BJ (cell line): ENCODE measurements around the gene TMEM44. TPM values are rescaled to one million over a fixed set of nuclear protein-coding genes. Genes with fewer than 3 reads are reported as not detected.
A peak's percentile ranks its signal among the peaks of the same experiment; 100 is the strongest.

ENCODE experiments used
- CTCF ChIA-PET: fragments of 350-600 bp; formaldehyde crosslinking; extraction: SDS; loops from one replicate; lab custom pipeline; 2021; ENCODE audit warnings: antibody characterized with exemption, inconsistent platforms; lab: Yijun Ruan, JAX
- POLR2A ChIA-PET: fragments of 300-600 bp; sonication (Branson Sonifier 250); formaldehyde crosslinking; extraction: SDS; loops from one replicate; lab custom pipeline; 2021; ENCODE audit warnings: antibody characterized with exemption; lab: Charles Lee
- DNase-seq: peaks from one replicate; pipeline ENCODE4 v3.0.0-alpha.2; 2011; ENCODE audit warnings: low read depth
- H3K27me3 ChIP-seq: 2 replicates; pipeline ENCODE4 v1.6.0; 2011; ENCODE audit warnings: low read length; ENCODE audit not compliant: control insufficient read depth, insufficient read depth
- H3K36me3 ChIP-seq: 2 replicates; pipeline ENCODE4 v1.5.1; 2011; ENCODE audit warnings: low read length; ENCODE audit not compliant: control insufficient read depth, insufficient read depth
- H3K4me3 ChIP-seq: 2 replicates; pipeline ENCODE4 v1.5.1; 2011; ENCODE audit warnings: low read depth, mild to moderate bottlenecking, control low read depth, low read length
- CTCF ChIP-seq: IDR thresholded peaks from 2 replicates; pipeline ENCODE4 v1.5.1; 2011; ENCODE audit warnings: low read depth, mild to moderate bottlenecking, control low read depth, inconsistent platforms, low read length, moderate library complexity; ENCODE audit not compliant: insufficient read depth
- polyA plus RNA-seq: library from polyadenylated mRNA; depleted of rRNA; stranded (reverse); fragments of >200 nt; gene quantifications from 2 replicates; pipeline ENCODE4 v1.2.3, GENCODE V29; 2011

Gene TMEM44
- polyA plus RNA-seq, 1 experiment, result 17.7 TPM

GRCh38 chr3:194671900-194672808 lies 38.9 kb upstream of the TMEM44 start, which contains the start of gene LSG1:
LSG1 (minus strand) TSS chr3:194672191; CDS start chr3:194672162, 29 bp downstream.
- no peak for TF ChIP-seq CTCF
- Histone ChIP-seq H3K36me3 (no peaks in the 10 kb centered on the region; the same call in 1 of the 2 replicates), H3K27me3 (peaks cover 6% of the 10 kb centered on the region), H3K4me3 (peak within 1 kb of the TSS; percentile 85)
- POLR2A ChIA-PET, result interaction anchor here (0.5 to 1.3 kb wide), 4 partner anchors 14 to 47 kb away, joined by 5 to 18 read pairs (median 7); no protein-coding TSS in a partner anchor
- peak; percentile 62 for DNase-seq
- CTCF ChIA-PET, result interaction anchor here (0.5 to 5.6 kb wide), 37 partner anchors 9 to 850 kb away, joined by 3 to 97 read pairs (median 4); partner anchors contain the start of genes FAM43A and XXYLT1

DNA sequence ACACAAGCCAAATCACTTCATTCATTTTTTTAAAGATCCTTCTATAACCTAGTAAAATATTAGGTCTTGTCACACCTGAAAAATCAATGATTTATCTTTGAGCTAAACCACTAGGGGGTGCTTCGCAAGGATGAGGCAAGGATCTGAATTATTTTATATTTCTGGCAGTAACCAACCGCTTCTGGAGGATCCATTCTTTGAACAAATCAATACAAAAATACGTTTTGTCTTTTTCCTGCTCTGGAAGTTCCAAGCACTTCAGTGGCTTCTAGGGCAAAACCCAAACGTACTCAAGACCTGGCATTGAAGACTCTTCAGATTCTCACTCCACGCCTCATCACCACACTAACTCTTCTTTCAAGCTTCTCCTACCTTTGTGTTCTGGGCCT lies 38.3 kb upstream of the TMEM44 start:
- POLR2A ChIA-PET, result interaction anchor here (0.5 to 1.3 kb wide), 3 partner anchors 15 to 46 kb away, joined by 5 to 18 read pairs (median 9); no protein-coding TSS in a partner anchor
- Histone ChIP-seq H3K4me3 (peak overlapping the region; percentile 85), H3K36me3 (peaks cover 1% of the 10 kb centered on the region; the same call in 1 of the 2 replicates), H3K27me3 (peaks cover 6% of the 10 kb centered on the region)
- DNase-seq, result no peak
- CTCF ChIA-PET, result interaction anchor here (0.6 to 5.6 kb wide), 27 partner anchors 11 to 774 kb away, joined by 3 to 97 read pairs (median 7); partner anchors contain the start of genes FAM43A and XXYLT1
- TF ChIP-seq CTCF, result peak; percentile 55

DNA sequence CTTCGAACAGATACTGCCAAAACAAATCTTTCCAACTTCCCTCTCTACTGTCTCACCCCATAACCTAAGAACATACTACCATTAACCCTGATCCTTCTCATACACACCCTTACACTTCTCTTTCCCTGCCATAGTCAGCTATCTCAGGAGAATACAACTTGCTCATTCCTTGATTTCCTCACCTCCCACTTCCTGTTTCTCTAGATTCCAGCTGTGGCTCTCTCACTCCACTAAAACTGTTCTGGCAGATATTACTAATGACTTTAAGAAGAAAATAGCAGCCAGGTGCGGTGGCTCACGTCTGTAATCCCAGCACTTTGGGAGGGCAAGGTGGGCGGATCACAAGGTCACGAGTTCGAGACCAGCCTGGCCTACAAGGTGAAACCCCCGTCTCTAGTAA lies 34.1 kb upstream of the TMEM44 start:
- Histone ChIP-seq H3K27me3 (no peaks in the 10 kb centered on the region), H3K36me3 (peaks cover 5% of the 10 kb centered on the region), H3K4me3 (no peak overlapping the region)
- ChIA-PET CTCF (interaction anchor here (1.1 to 1.2 kb wide), 2 partner anchors 16 to 439 kb away, joined by 3 to 4 read pairs; no protein-coding TSS in a partner anchor), POLR2A (no interaction called here)
- no peak for TF ChIP-seq CTCF
- no peak for DNase-seq

DNA sequence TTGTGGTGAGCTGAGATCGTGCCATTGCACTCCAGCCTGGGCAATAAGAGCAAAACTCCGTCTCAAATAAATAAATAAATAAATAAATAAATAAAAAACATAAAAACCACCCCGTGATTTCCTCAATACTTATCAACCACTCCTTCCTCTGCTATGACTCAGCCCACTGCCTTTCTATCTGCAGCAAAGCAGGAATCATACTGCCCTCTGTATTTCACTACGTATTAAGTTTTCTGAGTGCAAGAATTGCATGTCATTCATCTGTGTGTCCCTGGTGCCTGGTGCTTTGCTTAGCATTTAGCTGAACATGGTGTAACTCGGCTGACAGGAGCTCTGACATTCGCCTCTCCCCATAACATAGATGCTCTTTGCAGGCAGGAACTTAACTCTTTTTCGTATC lies 31.6 kb upstream of the TMEM44 start:
- no peak for TF ChIP-seq CTCF
- POLR2A ChIA-PET, result no interaction called here
- no peaks in the 10 kb centered on the region for H3K27me3 ChIP-seq
- H3K36me3 ChIP-seq, result peaks cover 8% of the 10 kb centered on the region
- H3K4me3 ChIP-seq, result no peak overlapping the region
- no peak for DNase-seq
- CTCF ChIA-PET, result no interaction called here

GRCh38 chr3:194661946-194662345 lies 28.7 kb upstream of the TMEM44 start:
- ChIA-PET POLR2A (no interaction called here), CTCF (interaction anchor here (1.3 to 4.4 kb wide), 2 partner anchors 9 to 10 kb away, joined by 3 to 16 read pairs; partner anchors contain the start of gene LSG1)
- Histone ChIP-seq H3K4me3 (no peak overlapping the region), H3K27me3 (no peaks in the 10 kb centered on the region), H3K36me3 (peaks cover 10% of the 10 kb centered on the region)
- DNase-seq, result no peak
- TF ChIP-seq CTCF, result no peak
